ENCODE data around the gene MFSD6. TPM values are rescaled to one million over a fixed set of nuclear protein-coding genes. Genes with fewer than 3 reads are reported as not detected.
"Not testable (repeated sequence)": the region's sequence is repeated elsewhere in the genome, so short reads cannot be mapped to it uniquely, and the experiment has no call there.

The MFSD6 gene
- 36.1 TPM for polyA plus RNA-seq (2013)

- CTCF ChIA-PET = interaction anchor here (1.0 to 1.3 kb wide), 5 partner anchors 8 to 60 kb away, joined by 3 to 4 read pairs (median 4); no protein-coding TSS in a partner anchor
Observed at GRCh38 chr2:190407662-190408537, at the start of gene MFSD6. Gene MFSD6 (plus strand): TSS chr2:190408355. CDS start chr2:190436030, 27,675 bp downstream.

GRCh38 chr2:190358655-190359448 lies 49.3 kb upstream of the MFSD6 start:
- H3K36me3 ChIP-seq (ENCODE audit: control insufficient read depth in 4 of 4, insufficient read depth in 4 of 4, low read length in 3 of 4); H3K9me3 ChIP-seq (ENCODE audit: control extremely low read depth in 1 of 5, control insufficient read depth in 4 of 5, insufficient read depth in 2 of 5, low read depth in 1 of 5, low read length in 4 of 5); H3K4me3 ChIP-seq (ENCODE audit: control insufficient read depth in 1 of 7, extremely low read depth in 1 of 7, insufficient read depth in 4 of 7, low read depth in 2 of 7, low read length in 6 of 7); H3K27ac ChIP-seq (ENCODE audit: insufficient read depth in 1 of 2, low read depth in 1 of 2, low read length in 2 of 2, poor library complexity in 1 of 2, severe bottlenecking in 2 of 2); H3K27me3 ChIP-seq (replicated peaks in 2 of 5; ENCODE audit: control insufficient read depth in 4 of 5, insufficient read depth in 5 of 5, low read length in 4 of 5); DNase-seq; POLR2A ChIA-PET: not testable (repeated sequence)
- CTCF ChIA-PET = interaction anchor here (0.9 to 2.1 kb wide), 3 partner anchors 11 to 152 kb away, joined by 3 to 6 read pairs (median 4); no protein-coding TSS in a partner anchor
- WGBS (ENCODE audit: insufficient coverage) = 92% methylated on average over 5 of the region's 8 CpGs
- H3K4me1 ChIP-seq (ENCODE audit: control extremely low read depth in 1 of 4, control insufficient read depth in 4 of 4, insufficient read depth in 4 of 4, low read length in 3 of 4) = peaks cover 0 to 16% (median 6%) of the 10 kb centered on the region in 4 experiments

More at GRCh38 chr2:190407662-190408537, at the start of gene MFSD6:
- peak; percentile 46 to 63 (median 53) for DNase-seq
- POLR2A ChIA-PET = interaction anchor here (1.1 to 1.2 kb wide), 4 partner anchors 26 to 62 kb away, joined by 3 to 7 read pairs (median 4); no protein-coding TSS in a partner anchor
- H3K4me1 ChIP-seq (ENCODE audit: control extremely low read depth in 1 of 4, control insufficient read depth in 4 of 4, insufficient read depth in 4 of 4, low read length in 3 of 4) = peaks cover 13 to 50% (median 36%) of the 10 kb centered on the region in 4 experiments
- H3K4me3 ChIP-seq (ENCODE audit: control insufficient read depth in 1 of 7, extremely low read depth in 1 of 7, insufficient read depth in 4 of 7, low read depth in 2 of 7, low read length in 6 of 7) = peak within 1 kb of the TSS; percentile 68 to 91 (median 81)
- H3K27me3 ChIP-seq (replicated peaks in 2 of 5; ENCODE audit: control insufficient read depth in 4 of 5, insufficient read depth in 5 of 5, low read length in 4 of 5) = no peaks in the 10 kb centered on the region
- peak within 1 kb of the TSS; percentile 93 to 96 for H3K27ac ChIP-seq (ENCODE audit: insufficient read depth in 1 of 2, low read depth in 1 of 2, low read length in 2 of 2, poor library complexity in 1 of 2, severe bottlenecking in 2 of 2)
- H3K36me3 ChIP-seq (ENCODE audit: control insufficient read depth in 4 of 4, insufficient read depth in 4 of 4, low read length in 3 of 4) = peaks cover 0 to 2% (median 0%) of the 10 kb centered on the region in 4 experiments
- under 1% methylated on average over 75 of the region's 98 CpGs for WGBS (ENCODE audit: insufficient coverage)
- H3K9me3 ChIP-seq (ENCODE audit: control extremely low read depth in 1 of 5, control insufficient read depth in 4 of 5, insufficient read depth in 2 of 5, low read depth in 1 of 5, low read length in 4 of 5) = peaks cover 0 to 2% (median 0%) of the 10 kb centered on the region in 5 experiments

GRCh38 chr2:190360561-190360960 lies 47.6 kb upstream of the MFSD6 start:
- Histone ChIP-seq H3K27ac (ENCODE audit: insufficient read depth in 1 of 2, low read depth in 1 of 2, low read length in 2 of 2, poor library complexity in 1 of 2, severe bottlenecking in 2 of 2) (no peak overlapping the region), H3K27me3 (replicated peaks in 2 of 5; ENCODE audit: control insufficient read depth in 4 of 5, insufficient read depth in 5 of 5, low read length in 4 of 5) (no peaks in the 10 kb centered on the region), H3K4me3 (ENCODE audit: control insufficient read depth in 1 of 7, extremely low read depth in 1 of 7, insufficient read depth in 4 of 7, low read depth in 2 of 7, low read length in 6 of 7) (peak overlapping the region in 1 of 7 experiments; percentile 76), H3K9me3 (ENCODE audit: control extremely low read depth in 1 of 5, control insufficient read depth in 4 of 5, insufficient read depth in 2 of 5, low read depth in 1 of 5, low read length in 4 of 5) (no peaks in the 10 kb centered on the region), H3K4me1 (ENCODE audit: control extremely low read depth in 1 of 4, control insufficient read depth in 4 of 4, insufficient read depth in 4 of 4, low read length in 3 of 4) (peaks cover 0 to 16% (median 6%) of the 10 kb centered on the region in 4 experiments), H3K36me3 (ENCODE audit: control insufficient read depth in 4 of 4, insufficient read depth in 4 of 4, low read length in 3 of 4) (peaks cover 0 to 4% (median 1%) of the 10 kb centered on the region in 4 experiments)
- ChIA-PET CTCF (interaction anchor here (1.6 to 2.3 kb wide), 4 partner anchors 10 to 150 kb away, joined by 3 to 7 read pairs (median 5); no protein-coding TSS in a partner anchor), POLR2A (no interaction called here)
- no peak for DNase-seq

GRCh38 chr2:190360965-190361364 lies 47.2 kb upstream of the MFSD6 start:
- ChIA-PET POLR2A (no interaction called here), CTCF (interaction anchor here (1.1 to 2.3 kb wide), 5 partner anchors 9 to 22 kb away, joined by 3 to 7 read pairs (median 4); no protein-coding TSS in a partner anchor)
- Histone ChIP-seq H3K27ac (ENCODE audit: insufficient read depth in 1 of 2, low read depth in 1 of 2, low read length in 2 of 2, poor library complexity in 1 of 2, severe bottlenecking in 2 of 2) (no peak overlapping the region), H3K9me3 (ENCODE audit: control extremely low read depth in 1 of 5, control insufficient read depth in 4 of 5, insufficient read depth in 2 of 5, low read depth in 1 of 5, low read length in 4 of 5) (no peaks in the 10 kb centered on the region), H3K4me3 (ENCODE audit: control insufficient read depth in 1 of 7, extremely low read depth in 1 of 7, insufficient read depth in 4 of 7, low read depth in 2 of 7, low read length in 6 of 7) (no peak overlapping the region), H3K4me1 (ENCODE audit: control extremely low read depth in 1 of 4, control insufficient read depth in 4 of 4, insufficient read depth in 4 of 4, low read length in 3 of 4) (peaks cover 0 to 15% (median 6%) of the 10 kb centered on the region in 4 experiments), H3K36me3 (ENCODE audit: control insufficient read depth in 4 of 4, insufficient read depth in 4 of 4, low read length in 3 of 4) (peaks cover 0 to 4% (median 1%) of the 10 kb centered on the region in 4 experiments), H3K27me3 (replicated peaks in 2 of 5; ENCODE audit: control insufficient read depth in 4 of 5, insufficient read depth in 5 of 5, low read length in 4 of 5) (no peaks in the 10 kb centered on the region)
- DNase-seq = no peak
- WGBS (ENCODE audit: insufficient coverage) = no CpG with 5 or more reads among the region's 3 CpGs

- H3K9me3 ChIP-seq (ENCODE audit: control extremely low read depth in 1 of 5, control insufficient read depth in 4 of 5, insufficient read depth in 2 of 5, low read depth in 1 of 5, low read length in 4 of 5) = no peaks in the 10 kb centered on the region
- DNase-seq = no peak
- POLR2A ChIA-PET = no interaction called here
- CTCF ChIA-PET = interaction anchor here (1.1 to 2.3 kb wide), 4 partner anchors 9 to 22 kb away, joined by 3 to 7 read pairs (median 4); no protein-coding TSS in a partner anchor
- H3K36me3 ChIP-seq (ENCODE audit: control insufficient read depth in 4 of 4, insufficient read depth in 4 of 4, low read length in 3 of 4) = peaks cover 0 to 4% (median 1%) of the 10 kb centered on the region in 4 experiments
- no peak overlapping the region for H3K4me3 ChIP-seq (ENCODE audit: control insufficient read depth in 1 of 7, extremely low read depth in 1 of 7, insufficient read depth in 4 of 7, low read depth in 2 of 7, low read length in 6 of 7)
- no peak overlapping the region for H3K27ac ChIP-seq (ENCODE audit: insufficient read depth in 1 of 2, low read depth in 1 of 2, low read length in 2 of 2, poor library complexity in 1 of 2, severe bottlenecking in 2 of 2)
- H3K27me3 ChIP-seq (replicated peaks in 2 of 5; ENCODE audit: control insufficient read depth in 4 of 5, insufficient read depth in 5 of 5, low read length in 4 of 5) = no peaks in the 10 kb centered on the region
- WGBS (ENCODE audit: insufficient coverage) = no CpG with 5 or more reads among the region's 2 CpGs
- H3K4me1 ChIP-seq (ENCODE audit: control extremely low read depth in 1 of 4, control insufficient read depth in 4 of 4, insufficient read depth in 4 of 4, low read length in 3 of 4) = peaks cover 0 to 10% (median 3%) of the 10 kb centered on the region in 4 experiments
Observed at GRCh38 chr2:190361572-190361971, 46.6 kb upstream of the MFSD6 start.

GRCh38 chr2:190362894-190363293 lies 45.3 kb upstream of the MFSD6 start:
- POLR2A ChIA-PET = no interaction called here

More at GRCh38 chr2:190362894-190363293, 45.3 kb upstream of the MFSD6 start:
- Histone ChIP-seq H3K36me3 (ENCODE audit: control insufficient read depth in 4 of 4, insufficient read depth in 4 of 4, low read length in 3 of 4) (peaks cover 0 to 9% (median 1%) of the 10 kb centered on the region in 4 experiments), H3K27me3 (replicated peaks in 2 of 5; ENCODE audit: control insufficient read depth in 4 of 5, insufficient read depth in 5 of 5, low read length in 4 of 5) (no peaks in the 10 kb centered on the region), H3K9me3 (ENCODE audit: control extremely low read depth in 1 of 5, control insufficient read depth in 4 of 5, insufficient read depth in 2 of 5, low read depth in 1 of 5, low read length in 4 of 5) (no peaks in the 10 kb centered on the region), H3K4me1 (ENCODE audit: control extremely low read depth in 1 of 4, control insufficient read depth in 4 of 4, insufficient read depth in 4 of 4, low read length in 3 of 4) (peaks cover 0 to 10% (median 3%) of the 10 kb centered on the region in 4 experiments), H3K27ac (ENCODE audit: insufficient read depth in 1 of 2, low read depth in 1 of 2, low read length in 2 of 2, poor library complexity in 1 of 2, severe bottlenecking in 2 of 2) (no peak overlapping the region), H3K4me3 (ENCODE audit: control insufficient read depth in 1 of 7, extremely low read depth in 1 of 7, insufficient read depth in 4 of 7, low read depth in 2 of 7, low read length in 6 of 7) (no peak overlapping the region)
- CTCF ChIA-PET = no interaction called here
- no peak for DNase-seq
- WGBS (ENCODE audit: insufficient coverage) = 100% methylated on average over 1 of the region's 1 CpG
